Measurements from ENCODE around the gene NUDT16L1. TPM values are rescaled to one million over a fixed set of nuclear protein-coding genes. Genes with fewer than 3 reads are reported as not detected.

The NUDT16L1 gene
- total RNA-seq, 1 donor from 2014 or later = 61.9 TPM

DNA sequence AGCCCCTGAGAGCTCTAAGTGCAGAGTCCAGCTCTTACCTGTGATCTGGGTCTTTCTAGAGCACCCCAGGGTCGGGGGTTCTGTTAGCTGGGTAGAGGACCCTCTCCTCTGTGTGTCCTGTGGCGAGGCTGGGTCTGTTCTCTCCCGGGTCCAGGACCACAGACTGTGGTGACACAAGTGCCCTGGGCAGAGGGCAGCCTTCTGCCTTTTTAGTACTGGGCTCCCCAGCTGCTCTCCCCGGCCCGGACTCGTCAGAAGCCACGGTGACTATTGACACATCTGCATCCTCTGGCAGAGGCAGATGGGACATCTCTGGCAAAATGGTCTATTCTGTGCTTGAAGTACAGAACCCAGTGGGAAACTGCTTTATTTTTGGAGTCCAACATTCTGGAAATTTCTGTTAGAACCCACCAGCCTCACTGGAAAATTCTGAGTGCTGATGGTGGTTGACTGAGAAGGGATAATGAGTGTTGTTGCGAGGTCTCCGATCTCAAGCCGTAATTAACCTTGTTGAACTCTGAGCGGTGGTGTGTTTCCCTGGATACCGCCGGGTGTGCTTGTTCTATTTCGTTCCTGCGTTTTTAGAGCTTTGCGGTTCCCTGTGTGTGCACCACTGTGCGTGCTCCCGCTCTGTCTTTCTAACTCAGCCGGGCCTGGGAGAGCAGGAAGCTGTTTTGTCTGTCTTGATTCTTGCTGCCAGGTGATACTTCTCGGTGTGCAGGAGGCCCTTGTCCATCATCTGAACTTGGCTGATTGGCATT is 26.0 kb upstream of the NUDT16L1 start:
- H3K4me3 ChIP-seq = no peak overlapping the region
- no peaks in the 10 kb centered on the region for H3K9me3 ChIP-seq (replicated peaks)
- H3K4me1 ChIP-seq = peaks cover 23% of the 10 kb centered on the region
- H3K36me3 ChIP-seq = peaks cover 69% of the 10 kb centered on the region
- TF ChIP-seq, protein P1, sequence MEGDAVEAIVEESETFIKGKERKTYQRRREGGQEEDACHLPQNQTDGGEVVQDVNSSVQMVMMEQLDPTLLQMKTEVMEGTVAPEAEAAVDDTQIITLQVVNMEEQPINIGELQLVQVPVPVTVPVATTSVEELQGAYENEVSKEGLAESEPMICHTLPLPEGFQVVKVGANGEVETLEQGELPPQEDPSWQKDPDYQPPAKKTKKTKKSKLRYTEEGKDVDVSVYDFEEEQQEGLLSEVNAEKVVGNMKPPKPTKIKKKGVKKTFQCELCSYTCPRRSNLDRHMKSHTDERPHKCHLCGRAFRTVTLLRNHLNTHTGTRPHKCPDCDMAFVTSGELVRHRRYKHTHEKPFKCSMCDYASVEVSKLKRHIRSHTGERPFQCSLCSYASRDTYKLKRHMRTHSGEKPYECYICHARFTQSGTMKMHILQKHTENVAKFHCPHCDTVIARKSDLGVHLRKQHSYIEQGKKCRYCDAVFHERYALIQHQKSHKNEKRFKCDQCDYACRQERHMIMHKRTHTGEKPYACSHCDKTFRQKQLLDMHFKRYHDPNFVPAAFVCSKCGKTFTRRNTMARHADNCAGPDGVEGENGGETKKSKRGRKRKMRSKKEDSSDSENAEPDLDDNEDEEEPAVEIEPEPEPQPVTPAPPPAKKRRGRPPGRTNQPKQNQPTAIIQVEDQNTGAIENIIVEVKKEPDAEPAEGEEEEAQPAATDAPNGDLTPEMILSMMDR (IDR thresholded peaks at IDR 0.05; ENCODE audit: borderline replicate concordance) = no peak
- no peaks in the 10 kb centered on the region for H3K27me3 ChIP-seq (ENCODE audit: low read depth)
- intact Hi-C loops (cut with micrococcal nuclease) = no loop called here
- H3K27ac ChIP-seq (replicated peaks) = no peak overlapping the region
- no peak for DNase-seq

DNA sequence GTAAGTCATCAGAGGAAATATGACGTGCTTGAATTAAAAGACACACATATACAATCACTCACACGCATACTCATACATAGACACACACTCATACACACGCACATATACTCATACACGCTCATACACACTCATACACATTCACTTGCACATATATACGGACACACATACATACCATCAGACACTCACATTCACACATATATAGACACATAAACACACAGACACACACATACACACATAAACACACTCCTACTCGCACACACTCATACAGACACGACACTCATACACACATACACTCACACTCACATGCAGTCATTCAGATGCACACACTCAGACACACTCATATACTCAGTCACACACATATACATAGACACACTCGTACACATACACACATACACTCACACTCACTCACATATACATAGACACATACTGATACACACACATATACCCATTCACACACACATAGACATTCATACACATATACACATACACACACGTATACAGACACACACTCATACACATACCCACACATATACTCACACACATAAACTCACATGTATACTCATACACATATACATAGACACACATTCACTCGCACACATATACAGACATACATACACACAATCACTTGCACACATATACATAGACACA is 24.9 kb upstream of the NUDT16L1 start:
- Histone ChIP-seq H3K4me3 (no peak overlapping the region), H3K36me3 (peaks cover 78% of the 10 kb centered on the region), H3K9me3 (replicated peaks) (no peaks in the 10 kb centered on the region), H3K4me1 (peaks cover 24% of the 10 kb centered on the region), H3K27ac (replicated peaks) (no peak overlapping the region), H3K27me3 (ENCODE audit: low read depth) (no peaks in the 10 kb centered on the region)
- intact Hi-C loops (cut with micrococcal nuclease) = no loop called here
- no peak for DNase-seq
- TF ChIP-seq, protein P1 (IDR thresholded peaks at IDR 0.05; ENCODE audit: borderline replicate concordance) = no peak

DNA sequence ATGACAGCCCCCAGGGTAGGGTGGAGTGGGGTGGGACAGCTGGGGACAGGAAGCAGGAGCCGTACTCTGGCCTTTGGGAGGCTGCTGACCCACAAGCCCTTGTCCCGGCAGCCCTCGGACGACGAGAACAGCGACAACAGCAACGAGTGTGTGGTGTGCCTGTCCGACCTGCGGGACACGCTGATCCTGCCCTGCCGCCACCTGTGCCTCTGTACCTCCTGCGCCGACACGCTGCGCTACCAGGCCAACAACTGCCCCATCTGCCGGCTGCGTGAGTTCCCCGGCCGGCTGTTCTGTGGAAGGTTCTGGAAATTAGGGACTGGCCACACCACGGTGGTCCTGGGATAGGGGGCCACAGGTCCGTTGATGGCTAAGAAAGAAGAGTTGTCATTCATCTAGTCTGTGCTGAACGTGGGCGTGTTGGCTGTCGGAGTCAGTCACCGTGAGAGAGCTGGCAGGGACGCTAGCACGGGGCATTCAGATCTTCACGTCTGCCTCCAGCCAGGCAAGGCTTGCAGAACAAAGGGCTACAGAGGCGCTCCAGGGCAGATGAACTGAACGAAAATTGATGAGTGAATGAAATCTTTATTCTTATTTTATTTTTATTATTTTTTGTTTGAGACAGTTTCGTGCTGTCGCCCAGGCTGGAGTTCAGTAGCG is 19.8 kb upstream of the NUDT16L1 start:
- TF ChIP-seq, protein P1 (IDR thresholded peaks at IDR 0.05; ENCODE audit: borderline replicate concordance) = no peak
- H3K27ac ChIP-seq (replicated peaks) = no peak overlapping the region
- intact Hi-C loops (cut with micrococcal nuclease) = no loop called here
- H3K27me3 ChIP-seq (ENCODE audit: low read depth) = no peaks in the 10 kb centered on the region
- no peak for DNase-seq
- no peaks in the 10 kb centered on the region for H3K9me3 ChIP-seq (replicated peaks)
- H3K4me1 ChIP-seq = peaks cover 31% of the 10 kb centered on the region
- H3K36me3 ChIP-seq = peaks cover 58% of the 10 kb centered on the region
- H3K4me3 ChIP-seq = no peak overlapping the region

DNA sequence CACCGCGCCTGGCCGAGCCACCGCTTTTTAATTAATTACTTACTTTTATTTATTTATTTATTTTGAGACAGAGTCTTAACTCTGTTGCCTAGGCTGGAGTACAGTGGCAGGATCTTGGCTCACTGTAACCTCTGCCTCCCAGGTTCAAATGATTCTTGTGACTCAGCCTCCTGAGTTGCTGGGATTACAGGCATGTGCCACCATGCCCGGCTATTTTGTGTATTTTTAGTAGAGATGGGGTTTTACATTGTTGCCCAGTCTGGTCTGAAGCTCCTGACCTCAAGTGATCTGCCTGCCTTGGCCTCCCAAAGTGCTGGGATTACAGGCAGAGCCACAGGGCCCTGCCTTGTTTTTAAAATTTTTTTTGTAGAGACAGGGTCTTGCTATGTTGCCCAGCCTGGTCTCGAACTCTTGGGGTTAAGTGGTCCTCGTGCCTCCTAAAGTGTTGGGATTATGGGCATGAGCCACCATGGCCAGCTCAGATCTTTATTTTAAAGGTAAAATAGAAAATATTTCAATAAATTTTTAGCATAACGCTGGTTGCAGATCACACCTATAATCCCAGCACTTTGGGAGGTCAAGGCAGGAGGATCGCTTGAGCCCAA is 18.3 kb upstream of the NUDT16L1 start:
- intact Hi-C loops (cut with micrococcal nuclease) = no loop called here
- Histone ChIP-seq H3K4me1 (peaks cover 46% of the 10 kb centered on the region), H3K27ac (replicated peaks) (no peak overlapping the region), H3K9me3 (replicated peaks) (no peaks in the 10 kb centered on the region), H3K4me3 (no peak overlapping the region), H3K36me3 (peaks cover 42% of the 10 kb centered on the region), H3K27me3 (ENCODE audit: low read depth) (no peaks in the 10 kb centered on the region)
- no peak for DNase-seq
- TF ChIP-seq, protein P1 (IDR thresholded peaks at IDR 0.05; ENCODE audit: borderline replicate concordance) = no peak

All from left ventricle myocardium inferior (tissue), 1 donor.